ENCODE data around the gene MPDU1.

DNA sequence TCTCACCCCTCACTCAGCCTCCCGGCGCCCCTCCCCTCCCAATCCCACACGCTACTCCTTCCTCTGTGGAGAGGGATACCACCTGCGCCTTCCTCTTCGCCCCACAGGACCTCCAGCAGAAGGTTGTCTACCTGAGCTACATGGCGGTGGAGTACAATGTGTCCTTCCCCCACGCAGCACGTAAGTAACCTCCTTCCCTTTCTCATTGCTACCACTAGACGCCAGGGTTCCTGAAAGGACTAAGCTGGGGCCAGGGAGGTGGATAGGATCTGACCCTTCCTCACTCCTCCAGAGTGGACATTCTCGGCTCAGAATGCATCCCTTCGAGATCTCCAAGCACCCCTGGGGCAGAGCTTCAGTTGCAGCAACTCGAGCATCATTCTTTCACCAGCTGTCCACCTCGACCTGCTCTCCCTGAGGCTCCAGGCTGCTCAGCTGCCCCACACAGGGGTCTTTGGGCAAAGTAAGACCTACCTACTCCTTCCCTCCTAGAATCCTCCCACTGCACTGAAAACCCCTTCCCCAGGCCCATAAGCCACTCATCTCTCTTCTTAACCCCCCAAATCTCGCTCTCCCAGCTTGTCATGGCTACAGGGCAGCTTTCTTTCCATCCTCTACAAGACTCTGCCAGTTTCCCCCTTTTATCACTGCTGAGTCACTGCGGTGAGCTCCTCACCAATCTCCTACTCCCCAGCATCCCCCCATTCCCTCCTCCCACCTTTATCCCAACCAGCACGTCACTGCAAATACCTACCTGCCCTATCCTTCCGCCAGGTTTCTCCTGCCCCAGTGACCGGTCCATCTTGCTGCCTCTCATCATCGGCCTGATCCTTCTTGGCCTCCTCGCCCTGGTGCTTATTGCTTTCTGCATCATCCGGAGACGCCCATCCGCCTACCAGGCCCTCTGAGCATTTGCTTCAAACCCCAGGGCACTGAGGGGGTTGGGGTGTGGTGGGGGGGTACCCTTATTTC, 2.8 kb upstream of the MPDU1 start:
- TF ChIP-seq CTCF (conservative IDR thresholded peaks at IDR 0.05; ENCODE audit: low read depth, low read length) (no peak), EZH2 (IDR thresholded peaks at IDR 0.05; ENCODE audit: low read length, unreplicated experiment) (no peak)
